NCI-H510A (cell line): ENCODE measurements around the gene TAS2R8.
"Not testable (repeated sequence)": the region's sequence is repeated elsewhere in the genome, so short reads cannot be mapped to it uniquely, and the experiment has no call there.

Experiments used
- DNase-seq: peaks from one replicate; lab custom pipeline; 2025; lab: John Stamatoyannopoulos, UW

Gene TAS2R8

GRCh38 chr12:10807186-10807585 is at the start of gene TAS2R8:
Gene TAS2R8 (minus strand): TSS chr12:10807286. CDS start chr12:10806980, 306 bp downstream.
- no peak for DNase-seq

GRCh38 chr12:10855807-10856206 is 48.7 kb upstream of the TAS2R8 start:
- DNase-seq, result no peak

- DNase-seq, result no peak
Measured at GRCh38 chr12:10853776-10854175, 46.7 kb upstream of the TAS2R8 start.

DNA sequence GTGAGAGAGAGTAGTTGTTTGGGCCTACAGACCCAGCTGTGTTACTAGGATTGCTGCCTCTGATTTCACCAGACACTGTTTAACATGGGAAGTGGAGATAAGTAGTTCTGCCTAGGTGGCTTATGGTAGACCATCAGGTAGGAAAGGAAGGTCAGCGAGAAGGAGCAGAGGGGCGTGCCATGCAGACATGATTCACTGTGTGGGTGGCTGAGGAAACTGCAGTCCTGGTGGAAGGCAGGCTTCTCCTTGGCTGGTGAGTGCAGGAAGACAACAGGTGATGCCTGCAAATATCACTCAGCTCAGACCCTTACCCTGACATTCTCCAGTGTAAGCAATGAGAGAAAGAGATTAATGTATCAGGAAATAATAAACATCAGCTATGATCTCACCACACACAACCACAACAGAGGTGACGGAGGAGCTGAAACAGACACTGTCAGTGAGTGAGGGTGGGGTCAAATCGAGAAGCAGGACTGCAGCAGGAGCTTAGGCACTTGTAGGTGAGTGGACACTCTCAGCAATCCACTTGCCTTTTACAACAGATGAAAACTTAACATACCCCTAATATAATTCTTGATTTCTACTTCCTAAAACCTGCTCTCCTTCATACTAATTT is 44.3 kb upstream of the TAS2R8 start:
- DNase-seq, result no peak

GRCh38 chr12:10849425-10849878 is 42.4 kb upstream of the TAS2R8 start, which contains the start of gene PRR4:
Gene PRR4 (minus strand): TSS chr12:10849475. CDS start chr12:10849437, 38 bp downstream.
- no peak for DNase-seq

GRCh38 chr12:10847744-10848143 is 40.7 kb upstream of the TAS2R8 start:
- DNase-seq, result no peak

DNA sequence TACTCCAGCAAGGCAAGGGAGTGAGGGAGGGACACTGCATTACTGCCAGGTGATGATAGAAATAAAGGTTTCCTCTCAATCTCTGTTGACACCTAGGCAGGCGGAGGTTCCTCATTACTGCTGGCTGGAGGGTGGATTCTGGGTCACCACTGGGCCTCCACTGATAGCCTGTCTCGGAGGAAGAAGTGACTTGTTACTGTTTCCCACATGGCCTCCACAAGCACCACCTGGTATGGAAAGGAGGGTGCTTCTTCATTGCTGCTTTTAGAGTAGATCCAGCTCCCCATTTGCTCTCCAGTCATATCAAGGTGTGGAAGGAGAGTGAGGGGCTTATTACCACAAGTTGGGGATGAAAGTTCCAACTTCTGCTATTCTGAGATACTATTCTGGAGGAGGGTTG is 35.8 kb upstream of the TAS2R8 start:
- no peak for DNase-seq

- DNase-seq, result no peak
Measured at GRCh38 chr12:10838461-10838860, 31.4 kb upstream of the TAS2R8 start.

DNA sequence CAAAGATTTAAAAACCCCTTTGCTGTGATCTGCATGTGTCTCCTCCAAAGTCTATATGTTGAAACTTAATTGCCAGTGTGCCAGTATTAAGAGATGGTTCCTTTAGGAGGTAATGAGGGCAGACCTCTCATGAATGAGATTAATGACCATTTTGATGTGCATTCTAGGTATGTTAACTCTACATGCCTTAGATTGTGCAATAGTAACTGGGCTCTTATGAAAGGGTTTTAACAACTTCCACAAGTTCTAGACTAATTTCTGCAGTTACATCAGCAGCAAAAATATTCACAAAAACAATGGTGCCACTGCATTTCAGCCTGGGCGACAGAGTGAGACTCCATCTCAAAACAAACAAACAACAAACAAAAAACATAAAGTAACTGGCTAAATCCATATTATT is 22.9 kb upstream of the TAS2R8 start:
- DNase-seq, result no peak

DNA sequence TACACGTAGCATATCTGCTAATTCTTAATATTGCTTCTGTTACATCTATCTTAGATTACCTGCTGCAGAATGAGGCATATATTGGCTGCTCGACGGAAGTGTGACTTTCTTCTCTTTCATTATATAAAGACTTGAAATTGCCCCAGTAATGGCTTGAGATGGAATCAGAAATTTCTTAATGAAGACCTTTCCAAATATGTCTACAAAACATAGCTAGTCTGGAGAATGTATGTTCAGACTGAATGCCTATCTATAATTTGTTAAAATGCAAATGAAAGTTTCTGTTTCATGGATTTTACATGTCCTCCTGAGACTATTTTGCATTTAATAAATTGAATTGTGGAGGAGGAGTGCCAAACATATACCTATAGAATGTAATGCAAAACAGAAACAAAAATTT is 19.2 kb upstream of the TAS2R8 start, which contains the start of gene TAS2R10:
TAS2R10 (minus strand) TSS at position 101 of the 400 bp plus-strand sequence; CDS start at position 12, 89 bp downstream.
- DNase-seq, result no peak

DNA sequence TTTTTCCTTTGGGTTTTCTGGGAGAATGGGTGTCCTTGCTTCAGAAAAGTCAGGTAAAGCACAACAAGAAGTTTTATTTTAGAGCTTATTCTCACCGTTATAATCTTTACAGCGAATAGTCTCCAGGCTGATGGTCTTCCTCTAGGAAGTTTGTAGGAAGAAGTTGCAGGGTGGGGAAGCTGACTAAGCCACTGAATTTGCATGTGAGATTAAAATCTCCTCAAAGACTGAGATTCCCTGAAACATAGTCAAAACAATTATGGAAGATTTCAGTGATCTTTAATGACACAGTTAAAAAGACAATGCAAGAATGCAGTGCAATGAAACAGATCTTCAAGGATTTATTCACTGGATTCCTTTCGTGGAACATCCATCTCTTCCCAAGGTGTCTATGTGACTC is 17.9 kb upstream of the TAS2R8 start:
- no peak for DNase-seq

- no peak for DNase-seq
Measured at GRCh38 chr12:10811883-10812536, 4.9 kb upstream of the TAS2R8 start.

GRCh38 chr12:10810068-10810467 is 3.0 kb upstream of the TAS2R8 start, which contains the start of gene TAS2R9:
Gene TAS2R9 (minus strand): TSS chr12:10810168. CDS start chr12:10810075, 93 bp downstream.
- DNase-seq, result no peak

GRCh38 chr12:10802587-10802986 is 4.5 kb downstream of the TAS2R8 start, which contains the start of gene TAS2R7:
Gene TAS2R7 (minus strand): TSS chr12:10802627. CDS start chr12:10802570, 57 bp downstream.
- DNase-seq, result no peak

GRCh38 chr12:10801741-10802140 is 5.3 kb downstream of the TAS2R8 start:
- DNase-seq, result no peak

DNA sequence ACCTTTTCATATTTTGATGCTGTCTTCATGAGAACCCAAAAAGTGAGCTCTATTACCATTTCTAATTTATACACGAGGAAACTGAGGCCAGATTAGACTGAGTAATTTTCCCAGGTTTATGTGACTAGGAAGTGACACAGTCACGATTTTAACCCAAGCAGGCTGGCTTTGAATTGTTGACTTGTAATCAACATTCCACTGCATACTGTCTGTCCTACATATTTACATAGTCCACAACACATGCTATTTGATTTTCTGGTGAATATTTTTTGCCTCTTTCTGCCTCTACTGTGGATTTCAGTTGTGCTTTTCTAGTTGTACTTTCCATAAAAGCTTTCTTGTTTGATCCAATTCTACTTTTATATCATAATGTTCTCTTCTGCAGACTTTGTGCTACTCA is 12.9 kb downstream of the TAS2R8 start:
- DNase-seq, result no peak

DNA sequence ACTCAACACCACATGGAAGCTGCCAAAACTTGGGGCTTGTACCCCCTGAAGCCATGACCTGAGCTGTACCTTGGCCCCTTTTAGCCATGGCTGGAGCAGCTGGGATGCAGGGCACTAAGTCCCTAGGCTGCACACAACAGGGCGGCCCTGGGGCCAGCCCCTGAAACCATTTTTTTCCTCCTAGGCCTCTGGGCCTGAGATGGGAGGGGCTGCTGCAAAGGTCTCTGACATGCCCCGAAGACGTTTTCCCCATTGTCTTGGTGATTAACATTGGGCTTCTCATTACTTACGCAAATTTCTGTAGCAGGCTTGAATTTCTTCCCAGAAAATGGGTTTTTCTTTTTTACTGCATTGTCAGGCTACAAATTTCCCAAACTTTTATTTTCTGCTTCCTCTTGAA is 15.3 kb downstream of the TAS2R8 start:
- DNase-seq, result not testable (repeated sequence)

DNA sequence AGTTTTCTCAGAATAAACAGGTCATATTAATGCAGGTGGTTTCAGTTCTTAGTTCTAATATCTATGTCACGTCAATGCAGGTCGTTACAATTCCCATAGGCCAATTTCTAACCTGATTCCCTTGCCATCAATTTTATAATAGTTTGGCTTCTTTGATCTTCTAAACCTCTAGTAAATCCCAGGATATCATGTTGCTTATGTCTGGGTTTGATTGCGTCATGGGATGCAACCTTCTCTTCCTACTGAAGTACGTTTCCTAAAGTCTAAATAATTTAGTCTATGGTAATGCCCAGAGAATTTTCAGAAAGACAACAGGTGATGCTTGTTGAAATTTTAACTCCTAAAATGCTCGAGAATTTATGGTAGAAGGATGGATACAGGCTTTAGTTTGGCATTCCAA is 23.8 kb downstream of the TAS2R8 start:
- DNase-seq, result no peak

- DNase-seq, result no peak
Measured at GRCh38 chr12:10779103-10779502, 28.0 kb downstream of the TAS2R8 start.

GRCh38 chr12:10771132-10771733 is 35.9 kb downstream of the TAS2R8 start:
- DNase-seq, result no peak

- DNase-seq, result no peak
Measured at GRCh38 chr12:10759657-10760056, 47.4 kb downstream of the TAS2R8 start.

DNA sequence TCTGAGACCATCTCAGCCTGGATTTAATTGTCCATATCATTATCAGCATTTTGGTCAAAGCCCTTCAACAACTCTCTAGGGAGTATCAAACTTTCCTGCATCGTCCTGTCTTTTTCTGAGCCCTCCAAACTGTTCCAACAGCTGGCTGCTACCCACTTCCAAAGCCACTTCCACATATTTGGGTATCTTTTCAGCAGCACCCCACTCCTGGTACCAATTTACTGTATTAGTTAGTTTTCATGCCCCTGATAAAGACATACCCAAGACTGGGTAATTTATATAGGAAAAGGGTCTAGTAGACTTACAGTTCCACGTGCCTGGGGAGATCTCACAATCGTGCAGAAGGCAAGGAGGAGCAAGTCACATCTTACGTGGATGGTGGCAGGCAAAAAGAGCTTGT is 50.9 kb downstream of the TAS2R8 start:
- no peak for DNase-seq
